Epidermal melanocyte (primary cell): ENCODE data around the gene SETD4.
"Not testable (repeated sequence)": the region's sequence is repeated elsewhere in the genome, so short reads cannot be mapped to it uniquely, and the experiment has no call there.

Source experiments
- DNase-seq: peaks from one replicate; pipeline ENCODE4 v3.0.0; 2011; ENCODE audit warnings: low spot score; ENCODE audit not compliant: insufficient read length

SETD4 gene

GRCh38 chr21:36079010-36079649 lies 18.8 kb upstream of the SETD4 start:
- no peak for DNase-seq

- no peak for DNase-seq
Measured at GRCh38 chr21:36077758-36078157, 17.4 kb upstream of the SETD4 start.

GRCh38 chr21:36076878-36077655 lies 16.7 kb upstream of the SETD4 start:
- DNase-seq = no peak

- no peak for DNase-seq
Measured at GRCh38 chr21:36075953-36076352, 15.6 kb upstream of the SETD4 start.

GRCh38 chr21:36075171-36075570 lies 14.8 kb upstream of the SETD4 start:
- DNase-seq = peak; percentile 57

- DNase-seq = not testable (repeated sequence)
Measured at GRCh38 chr21:36073911-36074310, 13.6 kb upstream of the SETD4 start.

- DNase-seq = no peak
Measured at GRCh38 chr21:36073181-36073580, 12.9 kb upstream of the SETD4 start.

GRCh38 chr21:36072453-36073162 lies 12.3 kb upstream of the SETD4 start:
- no peak for DNase-seq

- no peak for DNase-seq
Measured at GRCh38 chr21:36070999-36071398, 10.7 kb upstream of the SETD4 start.

- peak; percentile 82 for DNase-seq
Measured at GRCh38 chr21:36069713-36070583, 9.6 kb upstream of the SETD4 start, which contains the start of gene CBR1. Gene CBR1, plus strand, starts transcription at chr21:36070024. Its CDS starts 92 bp downstream, at chr21:36070116.

GRCh38 chr21:36068748-36069398 lies 8.5 kb upstream of the SETD4 start:
- no peak for DNase-seq

- DNase-seq = no peak
Measured at GRCh38 chr21:36065497-36066036, 5.2 kb upstream of the SETD4 start.

GRCh38 chr21:36064085-36064460 lies 3.7 kb upstream of the SETD4 start:
- no peak for DNase-seq

- DNase-seq = no peak
Measured at GRCh38 chr21:36063375-36064084, 3.2 kb upstream of the SETD4 start.

- no peak for DNase-seq
Measured at GRCh38 chr21:36061445-36061844, 1.1 kb upstream of the SETD4 start.

- peak; percentile 29 for DNase-seq
Measured at GRCh38 chr21:36059823-36060158, 535 bp downstream of the SETD4 start.

- no peak for DNase-seq
Measured at GRCh38 chr21:36055551-36055950, 4.8 kb downstream of the SETD4 start.

GRCh38 chr21:36053715-36054062 lies 6.6 kb downstream of the SETD4 start:
- no peak for DNase-seq

- no peak for DNase-seq
Measured at GRCh38 chr21:36052860-36053714, 7.2 kb downstream of the SETD4 start.
